Stimulated activated CD4-positive, alpha-beta T cell treated with anti-CD3 and anti-CD28 coated beads, TNF-alpha, amount 100 ng/mL, for 24 hours (primary cell): ENCODE measurements around the gene PKHD1.

Experiments used
- DNase-seq, 3 experiments: peaks; one replicate each; pipeline ENCODE4 v3.0.0-alpha.2; 2020; ENCODE audit warnings: low read depth in 3 of 3

The PKHD1 gene

GRCh38 chr6:51618563-51618962, 468.9 kb downstream of the PKHD1 start:
- DNase-seq, result no peak

DNA sequence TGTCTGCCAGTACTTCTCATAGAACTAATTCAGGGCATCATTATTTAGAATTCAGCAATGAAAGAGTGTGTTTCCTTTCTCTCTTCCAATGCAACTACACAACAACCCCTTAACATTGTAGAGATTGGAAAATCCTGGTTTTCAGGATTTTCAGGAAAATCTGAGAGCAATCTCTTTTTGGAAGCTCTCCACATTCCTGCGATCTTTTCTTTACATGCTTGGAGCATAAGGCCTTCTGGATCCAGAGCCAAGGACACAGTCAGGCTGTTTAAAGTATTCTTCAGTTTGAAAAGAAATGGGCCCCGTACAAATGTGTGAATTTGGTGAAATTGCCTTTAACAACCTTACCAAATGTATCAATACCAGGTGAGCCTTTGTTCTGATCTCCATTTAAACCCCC, 469.7 kb downstream of the PKHD1 start:
- no peak for DNase-seq

- DNase-seq, result no peak
Measured at GRCh38 chr6:51616243-51616642, 471.2 kb downstream of the PKHD1 start.

GRCh38 chr6:51614725-51615124, 472.7 kb downstream of the PKHD1 start:
- DNase-seq, result no peak

DNA sequence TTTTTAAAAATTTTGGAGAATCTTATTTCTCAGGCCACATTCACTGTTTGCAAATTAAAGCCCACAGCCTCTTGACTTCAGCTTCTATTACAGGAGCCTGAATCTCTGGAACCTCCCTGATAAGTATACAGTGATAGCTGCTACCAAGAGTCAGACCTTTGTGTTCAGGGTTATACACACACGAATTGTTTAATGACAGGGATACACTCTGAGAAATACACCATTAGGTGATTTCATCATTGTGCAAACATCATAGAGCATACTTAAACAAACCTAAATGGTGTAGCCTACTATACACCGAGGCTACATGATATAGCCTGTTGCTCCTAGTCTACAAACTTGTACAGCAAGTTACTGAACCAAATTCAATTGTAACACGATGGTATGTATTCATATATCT, 473.9 kb downstream of the PKHD1 start:
- DNase-seq, result no peak

GRCh38 chr6:51608932-51609331, 478.5 kb downstream of the PKHD1 start:
- DNase-seq, result no peak

DNA sequence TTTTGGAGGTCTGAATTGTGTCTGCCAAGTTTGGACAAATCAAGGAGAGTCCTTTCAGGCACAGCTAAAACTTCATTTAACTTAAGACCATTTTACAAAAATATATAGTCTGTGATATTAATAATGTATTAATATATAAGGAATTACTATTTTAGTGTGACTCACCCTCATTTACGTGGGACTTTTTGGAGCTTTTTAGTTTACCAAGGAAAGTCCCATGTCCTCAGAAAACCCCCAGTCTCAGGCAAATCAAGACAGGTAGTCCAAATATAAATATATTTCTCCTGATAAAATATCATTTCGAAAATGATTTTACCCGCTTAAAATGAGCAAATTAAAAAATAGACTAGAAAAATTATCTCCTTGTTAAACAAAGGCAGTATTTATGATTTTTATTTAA, 479.0 kb downstream of the PKHD1 start:
- no peak for DNase-seq

- no peak for DNase-seq
Measured at GRCh38 chr6:51600514-51600913, 486.9 kb downstream of the PKHD1 start.

DNA sequence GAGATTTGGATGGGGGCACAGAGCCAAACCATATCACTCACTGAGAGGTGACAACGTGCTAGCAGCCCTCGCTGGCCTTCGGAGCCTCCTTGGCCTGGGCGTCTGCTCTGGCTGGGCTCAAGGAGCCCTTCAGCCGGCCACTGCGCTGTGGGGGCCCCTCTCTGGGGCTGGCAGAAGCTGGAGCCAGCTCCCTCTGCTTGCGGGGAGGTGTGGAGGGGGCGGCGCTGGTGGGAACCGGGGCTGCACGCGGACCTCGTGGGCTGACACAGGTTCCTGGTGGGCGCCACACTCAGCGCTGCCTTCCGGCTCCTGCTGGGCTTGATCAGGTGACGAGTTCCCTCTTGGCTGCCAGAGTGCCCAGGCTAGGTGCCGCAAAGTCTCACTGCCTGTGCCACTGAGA, 489.2 kb downstream of the PKHD1 start:
- DNase-seq, result no peak

DNA sequence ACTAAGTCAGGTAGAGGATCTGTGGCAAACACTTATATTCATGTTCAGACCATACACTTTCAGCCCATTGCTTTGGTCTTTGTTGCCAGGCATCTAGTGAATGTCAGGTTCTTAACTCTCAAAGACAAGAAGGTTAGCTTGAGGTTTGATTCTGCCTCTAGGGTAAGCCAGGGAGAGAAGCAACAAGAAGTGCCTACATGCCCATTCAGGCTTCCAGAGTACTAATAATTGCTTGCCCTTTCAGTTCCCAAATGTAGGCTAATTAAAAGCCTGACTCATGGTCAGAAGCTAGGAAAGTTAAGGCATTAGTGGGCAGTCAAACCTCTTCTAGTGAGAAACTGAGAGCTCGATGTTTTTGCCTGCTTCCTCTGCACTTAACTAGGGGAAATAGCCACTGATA, 492.4 kb downstream of the PKHD1 start:
- DNase-seq, result no peak

DNA sequence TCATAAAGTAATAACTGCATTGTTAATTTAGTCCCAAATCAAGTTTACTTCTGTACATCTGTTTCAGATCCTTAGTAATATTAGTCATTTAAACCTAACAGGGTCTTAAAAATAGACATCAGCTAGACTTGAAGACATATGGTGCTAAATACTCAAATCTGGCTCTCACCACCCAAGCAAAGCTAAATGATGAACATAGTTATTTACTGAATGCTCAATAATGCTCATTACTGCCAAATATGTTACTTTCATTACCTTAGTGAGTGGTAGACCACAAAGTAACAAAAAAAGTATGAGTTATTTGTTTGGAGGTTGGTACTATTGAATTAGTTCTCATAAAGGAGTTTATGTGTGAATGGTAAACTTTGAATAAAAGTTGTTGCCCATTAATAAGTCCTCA, 502.1 kb downstream of the PKHD1 start:
- no peak for DNase-seq

DNA sequence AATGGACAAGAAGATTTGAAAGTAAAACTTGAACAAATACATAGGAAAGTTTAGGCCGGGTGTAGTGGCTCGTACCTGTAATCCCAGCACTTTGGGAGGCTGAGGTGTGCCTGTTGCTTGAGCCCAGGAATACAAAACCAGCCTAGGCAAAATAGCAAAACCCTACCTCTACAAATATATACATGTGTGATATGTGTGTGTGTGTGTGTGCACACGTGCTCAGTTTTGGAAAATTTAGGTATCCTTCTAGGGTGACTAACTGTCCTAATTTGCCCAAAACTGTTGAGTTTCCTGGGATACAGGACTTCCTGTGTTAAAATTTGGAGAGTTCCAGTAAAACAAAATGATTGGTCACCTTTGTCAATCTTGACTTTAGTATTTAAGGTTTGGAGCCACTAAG, 503.2 kb downstream of the PKHD1 start:
- no peak for DNase-seq

DNA sequence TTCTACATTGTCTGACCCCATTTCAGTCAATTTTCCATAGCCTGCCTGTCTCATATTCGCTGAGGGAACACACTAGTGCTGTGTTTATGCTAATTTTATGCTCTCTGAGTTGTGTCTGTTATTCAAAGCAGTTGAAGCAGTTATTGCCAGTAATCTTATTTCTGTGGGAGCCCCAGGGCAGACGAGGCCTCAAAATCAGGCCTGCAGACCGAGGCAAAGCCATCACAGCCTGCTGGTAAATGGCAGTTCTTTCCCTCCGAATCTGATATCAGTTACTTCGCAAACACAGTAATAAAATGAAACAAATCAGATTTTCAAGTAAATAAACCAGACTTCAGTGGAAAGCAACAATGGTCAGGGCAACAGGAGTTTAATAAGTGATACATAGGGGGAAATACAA, 508.4 kb downstream of the PKHD1 start:
- DNase-seq, result no peak

DNA sequence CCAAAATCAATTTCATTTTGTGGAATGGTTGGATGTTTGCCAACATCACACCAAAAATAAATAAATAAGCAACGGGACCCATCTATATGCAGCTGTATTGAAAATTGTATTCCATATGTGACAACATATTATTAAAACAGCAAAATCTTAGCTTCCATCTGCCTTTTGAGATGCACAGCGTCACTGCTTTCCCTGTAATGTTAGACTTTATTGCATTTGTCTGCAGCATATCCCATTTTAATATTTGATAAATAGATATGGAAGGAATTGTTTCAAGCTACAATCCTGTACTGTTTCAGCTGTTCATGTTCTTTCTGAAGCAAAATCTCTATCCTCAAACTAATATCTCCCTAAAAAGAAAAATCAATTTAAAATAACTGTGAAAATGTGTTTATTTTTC, 509.1 kb downstream of the PKHD1 start:
- DNase-seq, result no peak

DNA sequence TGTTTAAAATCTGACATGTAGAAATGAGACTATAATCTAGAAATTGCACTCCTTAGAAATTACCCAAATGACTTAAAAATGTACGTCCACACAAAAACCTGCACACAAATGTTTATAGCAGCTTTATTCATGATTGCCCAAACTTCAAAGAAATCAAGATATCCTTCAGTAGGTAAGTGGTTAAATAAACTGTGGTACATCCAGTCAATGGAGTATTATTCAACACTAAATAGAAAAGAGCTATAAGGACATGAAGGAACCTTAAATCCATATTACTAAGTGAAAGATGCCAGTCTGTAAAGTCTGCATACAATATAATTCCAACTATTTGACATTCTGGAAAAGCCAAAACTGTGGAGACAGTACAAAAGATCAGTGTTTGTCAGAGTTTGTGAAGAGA, 513.4 kb downstream of the PKHD1 start:
- DNase-seq, result no peak

DNA sequence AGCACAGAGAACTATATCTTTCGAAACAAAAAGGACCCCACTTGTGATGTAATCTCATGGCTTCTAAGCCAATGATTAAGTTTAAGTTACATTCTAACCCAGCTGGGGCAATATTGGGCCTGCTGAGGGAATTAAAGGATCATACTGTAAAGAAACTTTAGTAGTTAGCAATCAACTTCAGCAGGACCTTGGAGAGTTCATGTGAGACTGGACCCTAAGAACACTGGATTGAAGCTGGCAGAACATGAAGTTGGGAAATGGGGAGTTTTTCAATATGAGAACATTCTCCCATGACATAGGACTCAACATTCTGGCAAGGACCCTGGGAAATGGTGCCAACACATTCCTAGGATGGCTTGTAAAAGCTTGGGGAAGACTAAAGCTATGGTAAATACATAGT, 516.2 kb downstream of the PKHD1 start:
- DNase-seq, result no peak

DNA sequence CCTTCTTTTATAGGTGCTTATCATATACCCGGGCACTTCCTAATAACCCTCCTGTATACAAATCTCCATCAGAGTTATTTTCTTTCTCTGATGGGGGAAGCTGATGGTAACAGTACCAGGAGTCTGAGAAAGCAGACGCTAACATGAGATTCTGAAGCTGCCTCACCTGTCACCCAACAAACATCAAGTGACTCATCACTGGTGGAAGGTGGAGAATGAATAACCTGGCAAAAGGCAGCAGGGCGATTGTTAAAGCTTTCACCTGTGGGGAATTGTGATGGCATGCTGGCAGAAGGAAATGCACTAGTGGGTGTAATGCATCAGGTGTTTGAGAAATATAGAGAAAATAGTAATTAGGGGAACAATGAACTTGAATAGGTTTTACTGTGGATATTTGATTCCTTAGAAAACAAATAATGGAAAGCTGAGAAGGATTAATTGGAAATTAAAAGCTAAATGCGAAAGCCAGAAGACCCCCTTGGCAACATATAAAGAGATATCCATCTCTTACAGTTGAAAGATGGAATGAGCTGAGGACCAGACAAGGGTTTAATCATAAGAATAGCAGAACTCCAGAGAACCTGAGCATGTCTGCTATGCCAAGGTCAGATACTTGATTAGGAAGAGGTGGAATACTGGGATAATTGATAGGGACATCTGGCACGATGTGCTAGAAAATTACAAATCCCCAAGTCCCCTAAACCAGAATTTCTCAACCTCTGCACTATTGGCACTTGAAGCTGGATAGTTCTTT, 517.1 kb downstream of the PKHD1 start:
- DNase-seq, result no peak

DNA sequence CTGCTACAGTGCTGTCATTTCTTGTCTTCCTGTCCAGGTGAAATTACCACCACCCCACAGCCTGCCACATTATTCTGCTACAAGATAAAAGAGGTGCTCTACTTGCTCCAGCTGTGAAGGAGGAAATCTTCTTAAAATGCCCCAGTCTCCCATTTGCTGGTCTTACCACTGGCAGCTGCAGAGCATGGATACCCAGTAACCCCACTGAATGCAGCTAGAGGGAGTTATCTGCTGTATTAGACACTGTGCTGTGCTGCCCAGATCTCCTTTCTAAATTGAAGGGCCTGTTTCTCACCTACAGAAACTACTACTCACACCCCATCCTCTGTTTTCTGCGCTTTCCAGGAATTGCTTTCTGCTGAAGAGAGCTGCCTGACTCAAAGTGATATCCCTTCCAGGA, 517.8 kb downstream of the PKHD1 start:
- no peak for DNase-seq

DNA sequence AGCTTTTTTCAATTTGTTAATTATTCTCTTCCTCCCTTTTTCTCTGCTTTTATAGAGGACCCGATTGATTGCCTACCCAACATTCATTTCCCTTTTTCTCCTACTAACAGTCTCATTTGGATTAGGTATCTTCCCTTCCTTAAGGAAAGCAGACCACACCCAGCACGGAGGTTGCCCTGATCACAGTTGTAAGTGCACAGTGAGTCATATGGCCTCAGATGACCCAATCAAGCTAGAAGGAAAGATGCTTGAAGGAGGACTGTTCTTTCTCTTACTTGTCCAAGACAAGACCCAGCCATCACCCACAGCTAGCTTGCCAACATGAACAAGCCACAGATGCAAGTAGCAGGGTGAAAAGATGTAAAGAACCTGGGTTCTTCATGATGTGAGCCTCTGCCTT, 518.6 kb downstream of the PKHD1 start:
- no peak for DNase-seq

GRCh38 chr6:51565472-51565871, 521.9 kb downstream of the PKHD1 start:
- DNase-seq, result no peak
